Measurements from ENCODE around the gene ACVR1.
"Not testable (repeated sequence)": the region's sequence is repeated elsewhere in the genome, so short reads cannot be mapped to it uniquely, and the experiment has no call there.

ACVR1 gene

GRCh38 chr2:157893611-157894010 is 17.5 kb upstream of the ACVR1 start:
- no peak for DNase-seq

- no peak for DNase-seq
These were observed 15.5 kb upstream of the ACVR1 start for GRCh38 chr2:157891643-157892041.

- no peak for DNase-seq
These were observed 15.0 kb upstream of the ACVR1 start for GRCh38 chr2:157890969-157891642.

- DNase-seq = no peak
These were observed 11.8 kb upstream of the ACVR1 start for GRCh38 chr2:157887946-157888345.

- DNase-seq = not testable (repeated sequence)
These were observed 8.4 kb upstream of the ACVR1 start for GRCh38 chr2:157884533-157884932.

- DNase-seq = no peak
These were observed 4.8 kb upstream of the ACVR1 start for GRCh38 chr2:157880927-157881326.

- DNase-seq = no peak
These were observed 1.8 kb upstream of the ACVR1 start for GRCh38 chr2:157877761-157878400.

GRCh38 chr2:157876786-157877138 is 632 bp upstream of the ACVR1 start:
- no peak for DNase-seq

- DNase-seq = peak; percentile 37 to 85 (median 66)
These were observed 477 bp downstream of the ACVR1 start for GRCh38 chr2:157875641-157876065.

- peak; percentile 27 to 36 (median 32) for DNase-seq
These were observed 1.0 kb downstream of the ACVR1 start for GRCh38 chr2:157874997-157875640.

GRCh38 chr2:157874348-157874747 is 1.8 kb downstream of the ACVR1 start:
- DNase-seq = no peak

GRCh38 chr2:157872791-157873190 is 3.3 kb downstream of the ACVR1 start:
- DNase-seq = no peak

GRCh38 chr2:157871415-157871814 is 4.7 kb downstream of the ACVR1 start:
- DNase-seq = no peak

GRCh38 chr2:157868993-157869392 is 7.1 kb downstream of the ACVR1 start:
- DNase-seq = no peak

- DNase-seq = no peak
These were observed 8.4 kb downstream of the ACVR1 start for GRCh38 chr2:157867703-157868102.

GRCh38 chr2:157866666-157867642 is 9.2 kb downstream of the ACVR1 start:
- DNase-seq = no peak

- DNase-seq = no peak
These were observed 9.9 kb downstream of the ACVR1 start for GRCh38 chr2:157866202-157866601.

- DNase-seq = no peak
These were observed 11.2 kb downstream of the ACVR1 start for GRCh38 chr2:157864857-157865430.

- no peak for DNase-seq
These were observed 17.3 kb downstream of the ACVR1 start for GRCh38 chr2:157858846-157859245.

GRCh38 chr2:157857881-157858280 is 18.2 kb downstream of the ACVR1 start:
- no peak for DNase-seq

GRCh38 chr2:157856187-157856515 is 20.0 kb downstream of the ACVR1 start:
- DNase-seq = peak in 2 of 4 experiments; percentile 32 to 46

GRCh38 chr2:157853820-157854219 is 22.3 kb downstream of the ACVR1 start:
- DNase-seq = no peak

GRCh38 chr2:157853211-157853610 is 22.9 kb downstream of the ACVR1 start:
- no peak for DNase-seq
